Keratinocyte (primary cell): Measurements from ENCODE around the gene CFAP46. TPM values are rescaled to one million over a fixed set of nuclear protein-coding genes. Genes with fewer than 3 reads are reported as not detected.

Source experiments
- DNase-seq: peaks from one replicate; pipeline ENCODE4 v3.0.0-alpha.2; 2011; ENCODE audit warnings: low read depth, missing footprints, low spot score
- FAIRE-seq: peaks from 2 replicates; lab custom pipeline; 2011; peaks lifted over from hg19 to GRCh38; lab: Jason Lieb, UNC
- H2AFZ ChIP-seq: 2 replicates; pipeline ENCODE4 v1.6.0; 2012; ENCODE audit warnings: low read length, control low read depth, inconsistent platforms; ENCODE audit not compliant: control insufficient read depth
- H3K27ac ChIP-seq: 2 replicates; pipeline ENCODE4 v1.5.1; 2011; ENCODE audit warnings: low read length; ENCODE audit not compliant: control insufficient read depth, insufficient read depth
- H3K27me3 ChIP-seq: 3 replicates; pipeline ENCODE4 v1.6.0; 2011; ENCODE audit warnings: low read length; ENCODE audit not compliant: control insufficient read depth, insufficient read depth; ENCODE audit errors: extremely low read depth
- H3K36me3 ChIP-seq, 2 experiments: 2 replicates in 1 of 2; 3 replicates in 1 of 2; pipeline ENCODE4 v1.5.1; 2011; ENCODE audit warnings: low read length in 2 of 2, mild to moderate bottlenecking in 1 of 2; ENCODE audit not compliant: control insufficient read depth in 2 of 2, insufficient read depth in 2 of 2; ENCODE audit errors: extremely low read depth in 1 of 2
- H3K4me1 ChIP-seq: 3 replicates; pipeline ENCODE4 v1.5.1; 2011; ENCODE audit warnings: low read length; ENCODE audit not compliant: control insufficient read depth, insufficient read depth; ENCODE audit errors: extremely low read depth
- H3K4me2 ChIP-seq: 3 replicates; pipeline ENCODE4 v1.6.0; 2011; ENCODE audit warnings: low read depth, low read length; ENCODE audit not compliant: control insufficient read depth, insufficient read depth; ENCODE audit errors: extremely low read depth
- H3K4me3 ChIP-seq, 3 experiments: fragments of 200-600 bp in 1 of 3; sonication (generic) in 1 of 3; 2 replicates in 2 of 3; 3 replicates in 1 of 3; pipeline ENCODE4 v1.5.1; 2011 to 2016; ENCODE audit warnings: low read length in 3 of 3, mild to moderate bottlenecking in 3 of 3, control low read depth in 2 of 3, inconsistent platforms in 1 of 3, low read depth in 1 of 3, mixed read lengths in 1 of 3, mixed run types in 1 of 3, moderate library complexity in 1 of 3; ENCODE audit not compliant: control insufficient read depth in 2 of 3, insufficient read depth in 2 of 3; ENCODE audit errors: extremely low read depth in 1 of 3
- H3K79me2 ChIP-seq: 2 replicates; pipeline ENCODE4 v1.6.0; 2012; ENCODE audit warnings: low read length; ENCODE audit not compliant: control insufficient read depth, insufficient read depth
- H3K9ac ChIP-seq: 3 replicates; pipeline ENCODE4 v1.6.0; 2011; ENCODE audit warnings: low read length; ENCODE audit not compliant: control insufficient read depth, insufficient read depth; ENCODE audit errors: extremely low read depth
- H3K9me1 ChIP-seq: 3 replicates; pipeline ENCODE4 v1.6.0; 2011; ENCODE audit warnings: low read length; ENCODE audit not compliant: control insufficient read depth, insufficient read depth; ENCODE audit errors: extremely low read depth
- H3K9me3 ChIP-seq: 2 replicates; pipeline ENCODE4 v1.5.1; 2012; ENCODE audit warnings: low read depth, low read length; ENCODE audit not compliant: control insufficient read depth
- H4K20me1 ChIP-seq: 3 replicates; pipeline ENCODE4 v1.6.0; 2011; ENCODE audit warnings: low read length; ENCODE audit not compliant: control insufficient read depth, insufficient read depth; ENCODE audit errors: extremely low read depth
- EZH2 ChIP-seq: IDR thresholded peaks from one replicate; pipeline ENCODE4 v1.6.1; 2012; ENCODE audit warnings: inconsistent platforms, mild to moderate bottlenecking, low read length, moderate library complexity
- dilution Hi-C: fragments of 300-500 bp; cut with MboI; formaldehyde crosslinking; loops from one replicate; pipeline ENCODE4 v1.7.0; 2020; ENCODE audit warnings: low sequenced_read_pairs; ENCODE audit not compliant: extremely low pct_ligation_motif_present
- polyA plus RNA-seq, 5 experiments: library from polyadenylated mRNA; depleted of rRNA in 3 of 5; stranded (reverse) in 3 of 5; stranded (forward) in 1 of 5; unstranded in 1 of 5; fragments of >200 nt; gene quantifications; 1 replicate in 1 of 5; 2 replicates in 3 of 5; 3 replicates in 1 of 5; pipeline versions ENCODE4 v1.2.1 to v1.2.3, GENCODE V29; 2011 to 2012; ENCODE audit warnings: missing spikeins in 2 of 5, low read depth in 1 of 5, low replicate concordance in 1 of 5
- TF ChIP-seq, protein P1 (sequence below), 3 experiments: IDR thresholded peaks in 1 of 3; conservative IDR thresholded peaks in 1 of 3; optimal IDR thresholded peaks in 1 of 3; 2 replicates in 2 of 3; 3 replicates in 1 of 3; pipeline versions ENCODE3 to v1.5.1; 2011; ENCODE audit warnings: low read length in 3 of 3, mild to moderate bottlenecking in 3 of 3, moderate library complexity in 2 of 3, control low read depth in 1 of 3, inconsistent platforms in 1 of 3; ENCODE audit not compliant: insufficient read depth in 2 of 3; ENCODE audit errors: extremely low read depth in 1 of 3

CFAP46 gene
- polyA plus RNA-seq, 1 donor (not counting 4 experiments of a cell fraction or from before 2014, with no cell fraction given), result 1.00 TPM

DNA sequence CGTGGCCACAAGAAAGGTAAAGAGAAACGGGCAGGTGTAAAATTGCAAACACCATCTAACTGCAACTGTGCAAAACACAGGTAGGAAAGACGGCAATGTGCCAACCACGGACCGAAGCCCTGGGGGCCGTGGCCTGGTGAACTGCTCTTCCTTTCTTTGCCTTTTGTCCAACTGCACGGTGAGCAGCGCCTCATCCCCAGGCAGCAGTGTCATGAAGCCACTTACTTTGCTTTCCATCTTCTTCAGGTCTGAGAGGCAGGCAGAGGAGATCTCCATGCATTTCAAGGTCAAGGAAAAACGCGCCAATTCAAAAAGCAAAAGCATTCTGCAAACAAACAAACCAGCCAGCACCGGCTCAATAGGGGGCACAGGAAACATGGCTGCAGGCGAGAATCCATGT is 12.9 kb downstream of the CFAP46 start:
- no peak overlapping the region for H3K4me2 ChIP-seq
- TF ChIP-seq, protein P1, sequence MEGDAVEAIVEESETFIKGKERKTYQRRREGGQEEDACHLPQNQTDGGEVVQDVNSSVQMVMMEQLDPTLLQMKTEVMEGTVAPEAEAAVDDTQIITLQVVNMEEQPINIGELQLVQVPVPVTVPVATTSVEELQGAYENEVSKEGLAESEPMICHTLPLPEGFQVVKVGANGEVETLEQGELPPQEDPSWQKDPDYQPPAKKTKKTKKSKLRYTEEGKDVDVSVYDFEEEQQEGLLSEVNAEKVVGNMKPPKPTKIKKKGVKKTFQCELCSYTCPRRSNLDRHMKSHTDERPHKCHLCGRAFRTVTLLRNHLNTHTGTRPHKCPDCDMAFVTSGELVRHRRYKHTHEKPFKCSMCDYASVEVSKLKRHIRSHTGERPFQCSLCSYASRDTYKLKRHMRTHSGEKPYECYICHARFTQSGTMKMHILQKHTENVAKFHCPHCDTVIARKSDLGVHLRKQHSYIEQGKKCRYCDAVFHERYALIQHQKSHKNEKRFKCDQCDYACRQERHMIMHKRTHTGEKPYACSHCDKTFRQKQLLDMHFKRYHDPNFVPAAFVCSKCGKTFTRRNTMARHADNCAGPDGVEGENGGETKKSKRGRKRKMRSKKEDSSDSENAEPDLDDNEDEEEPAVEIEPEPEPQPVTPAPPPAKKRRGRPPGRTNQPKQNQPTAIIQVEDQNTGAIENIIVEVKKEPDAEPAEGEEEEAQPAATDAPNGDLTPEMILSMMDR (optimal IDR thresholded peaks at IDR 0.05 in 1 of 3, IDR thresholded peaks at IDR 0.05 in 1 of 3, conservative IDR thresholded peaks at IDR 0.05 in 1 of 3; ENCODE audit: extremely low read depth in 1 of 3, insufficient read depth in 2 of 3, low read length in 3 of 3), result no peak
- no peak for TF ChIP-seq EZH2
- no peak overlapping the region for H3K4me3 ChIP-seq
- H4K20me1 ChIP-seq, result no peaks in the 10 kb centered on the region
- H3K4me1 ChIP-seq, result no peaks in the 10 kb centered on the region
- H2AFZ ChIP-seq, result no peak overlapping the region
- no peaks in the 10 kb centered on the region for H3K36me3 ChIP-seq
- H3K9me1 ChIP-seq, result no peaks in the 10 kb centered on the region
- H3K27ac ChIP-seq, result no peak overlapping the region
- H3K27me3 ChIP-seq, result no peaks in the 10 kb centered on the region
- FAIRE-seq (no peak), DNase-seq (no peak)
- no peak overlapping the region for H3K9ac ChIP-seq
- dilution Hi-C loops, result no loop called here
- H3K9me3 ChIP-seq, result no peaks in the 10 kb centered on the region
- no peaks in the 10 kb centered on the region for H3K79me2 ChIP-seq

DNA sequence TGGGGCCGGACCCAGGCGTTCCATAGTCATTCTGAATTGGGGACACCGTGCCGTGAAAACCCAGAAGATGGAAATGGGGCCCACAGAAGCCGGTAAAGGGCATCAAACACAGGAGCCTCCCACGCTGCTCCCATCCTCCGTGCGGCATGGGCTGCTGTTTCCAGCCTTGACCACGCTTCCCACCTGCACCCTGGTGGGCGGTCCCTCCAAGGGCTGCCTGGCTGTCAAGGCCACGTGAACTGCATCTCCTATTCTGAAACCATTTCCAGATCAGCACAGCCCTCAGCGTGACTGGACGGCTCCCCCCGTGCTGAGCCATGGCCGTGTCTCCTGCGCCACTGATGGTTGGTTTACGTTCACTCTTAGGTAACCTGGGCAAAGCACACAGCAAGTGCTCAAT is 14.1 kb downstream of the CFAP46 start:
- no peak overlapping the region for H3K4me2 ChIP-seq
- no peaks in the 10 kb centered on the region for H3K27me3 ChIP-seq
- DNase-seq (no peak), FAIRE-seq (no peak)
- no peaks in the 10 kb centered on the region for H3K79me2 ChIP-seq
- no peaks in the 10 kb centered on the region for H3K9me1 ChIP-seq
- dilution Hi-C loops, result no loop called here
- H3K27ac ChIP-seq, result no peak overlapping the region
- no peaks in the 10 kb centered on the region for H4K20me1 ChIP-seq
- H2AFZ ChIP-seq, result no peak overlapping the region
- H3K4me1 ChIP-seq, result no peaks in the 10 kb centered on the region
- H3K9me3 ChIP-seq, result no peaks in the 10 kb centered on the region
- TF ChIP-seq, protein P1 (optimal IDR thresholded peaks at IDR 0.05 in 1 of 3, IDR thresholded peaks at IDR 0.05 in 1 of 3, conservative IDR thresholded peaks at IDR 0.05 in 1 of 3; ENCODE audit: extremely low read depth in 1 of 3, insufficient read depth in 2 of 3, low read length in 3 of 3), result no peak
- H3K9ac ChIP-seq, result no peak overlapping the region
- no peaks in the 10 kb centered on the region for H3K36me3 ChIP-seq
- H3K4me3 ChIP-seq, result no peak overlapping the region
